T-cell (primary cell): ENCODE data around the gene ARHGEF16. TPM values are rescaled to one million over a fixed set of nuclear protein-coding genes. Genes with fewer than 3 reads are reported as not detected.

Source experiments
- ATAC-seq, 4 experiments: fragments of 200-7000 bp in 3 of 4; fragments of 150-1000 bp in 1 of 4; cut with Tn5 transposase; replicated peaks in 1 of 4; 1 replicate in 3 of 4; 2 replicates in 1 of 4; pipeline ENCODE4 v1.10.0; 2021; ENCODE audit warnings: moderate library complexity in 3 of 4, mild to moderate bottlenecking in 2 of 4, moderate number of reproducible peaks in 1 of 4
- CTCF ChIA-PET, 2 donors: fragments of 300-600 bp; sonication (Branson Sonifier 250); formaldehyde crosslinking; loops; one replicate each; lab custom pipeline; 2022; ENCODE audit warnings: antibody characterized with exemption in 2 of 2; lab: Charles Lee
- POLR2A ChIA-PET, 2 donors: fragments of 300-600 bp; sonication (Branson Sonifier 250); formaldehyde crosslinking; loops; one replicate each; lab custom pipeline; 2022; ENCODE audit warnings: antibody characterized with exemption in 2 of 2; lab: Charles Lee
- DNase-seq, 35 experiments: peaks; one replicate each; pipeline versions ENCODE4 v3.0.0 to v3.0.0-alpha.2; 2013 to 2023
- H3K27ac ChIP-seq: one replicate; pipeline ENCODE4 v1.5.1; 2013; ENCODE audit warnings: low read length
- H3K27me3 ChIP-seq, 2 experiments: replicated peaks in 1 of 2; 1 replicate in 1 of 2; 2 replicates in 1 of 2; pipeline versions ENCODE4 v1.6.1 to v1.7.0; 2013; ENCODE audit warnings: low read length in 1 of 2, mixed read lengths in 1 of 2; ENCODE audit not compliant: control insufficient read depth in 2 of 2, insufficient read depth in 2 of 2; ENCODE audit errors: extremely low read depth in 1 of 2
- H3K36me3 ChIP-seq, 2 donors: 1 replicate in 1 of 2; 2 replicates in 1 of 2; pipeline versions ENCODE4 v1.6.1 to v1.7.0; 2013; ENCODE audit warnings: low read length in 1 of 2; ENCODE audit not compliant: control insufficient read depth in 2 of 2, insufficient read depth in 1 of 2; ENCODE audit errors: extremely low read depth in 1 of 2
- H3K4me1 ChIP-seq, 2 experiments: 1 replicate in 1 of 2; 2 replicates in 1 of 2; pipeline versions ENCODE4 v1.6.1 to v1.7.0; 2013; ENCODE audit warnings: low read length in 2 of 2, mixed read lengths in 1 of 2; ENCODE audit not compliant: insufficient read depth in 2 of 2, control insufficient read depth in 1 of 2; ENCODE audit errors: extremely low read depth in 1 of 2
- H3K4me3 ChIP-seq, 2 donors: 1 replicate in 1 of 2; 2 replicates in 1 of 2; pipeline versions ENCODE4 v1.5.1 to v1.7.0; 2013; ENCODE audit warnings: mild to moderate bottlenecking in 2 of 2, low read length in 1 of 2, moderate library complexity in 1 of 2; ENCODE audit not compliant: control insufficient read depth in 1 of 2; ENCODE audit errors: extremely low read depth in 1 of 2
- H3K9me3 ChIP-seq: 2 replicates; pipeline ENCODE4 v1.7.0; 2013
- H3K27ac Mint-ChIP-seq, 2 donors: one replicate each; pipeline ENCODE4 v1.8.0; 2020 to 2021; ENCODE audit warnings: mild to moderate bottlenecking in 2 of 2, mixed read lengths in 2 of 2
- H3K27me3 Mint-ChIP-seq, 2 donors: one replicate each; pipeline ENCODE4 v1.8.0; 2021 to 2022; ENCODE audit warnings: mixed read lengths in 2 of 2
- H3K36me3 Mint-ChIP-seq: one replicate; pipeline ENCODE4 v1.8.0; 2021; ENCODE audit warnings: mixed read lengths
- H3K4me1 Mint-ChIP-seq, 3 donors: one replicate each; pipeline ENCODE4 v1.8.0; 2020 to 2022; ENCODE audit warnings: mixed read lengths in 3 of 3, mild to moderate bottlenecking in 1 of 3
- H3K4me3 Mint-ChIP-seq, 3 donors: one replicate each; pipeline ENCODE4 v1.8.0; 2020 to 2022; ENCODE audit warnings: mild to moderate bottlenecking in 3 of 3, mixed read lengths in 3 of 3, moderate library complexity in 3 of 3
- H3K9me3 Mint-ChIP-seq, 3 donors: one replicate each; pipeline ENCODE4 v1.8.0; 2020 to 2022; ENCODE audit warnings: mixed read lengths in 3 of 3
- WGBS: methylation state at CpG from one replicate; pipeline ENCODE4 v1.1.5; 2013; ENCODE audit warnings: missing lambda C conversion rate; ENCODE audit not compliant: insufficient coverage; 5-methylcytosine and 5-hydroxymethylcytosine counted together
- total RNA-seq, 35 experiments: library from RNA in 6 of 35; stranded (reverse) in 6 of 35; fragments of 120-200 nt in 1 of 35; gene quantifications; one replicate each; pipeline versions ENCODE4 v1.2.1 to v1.2.4 and lab custom pipeline; 2013 to 2026

ARHGEF16 gene
- total RNA-seq = under 1 TPM in 4 of 5 donors, not detected in 1; 0.22 to 0.44 (median 0.29) TPM
- 0.06 TPM for total RNA-seq (2013)
- total RNA-seq (lab: John Stamatoyannopoulos, UW) = 0 to 0.50 (median 0.16) reads per million in 29 experiments

DNA sequence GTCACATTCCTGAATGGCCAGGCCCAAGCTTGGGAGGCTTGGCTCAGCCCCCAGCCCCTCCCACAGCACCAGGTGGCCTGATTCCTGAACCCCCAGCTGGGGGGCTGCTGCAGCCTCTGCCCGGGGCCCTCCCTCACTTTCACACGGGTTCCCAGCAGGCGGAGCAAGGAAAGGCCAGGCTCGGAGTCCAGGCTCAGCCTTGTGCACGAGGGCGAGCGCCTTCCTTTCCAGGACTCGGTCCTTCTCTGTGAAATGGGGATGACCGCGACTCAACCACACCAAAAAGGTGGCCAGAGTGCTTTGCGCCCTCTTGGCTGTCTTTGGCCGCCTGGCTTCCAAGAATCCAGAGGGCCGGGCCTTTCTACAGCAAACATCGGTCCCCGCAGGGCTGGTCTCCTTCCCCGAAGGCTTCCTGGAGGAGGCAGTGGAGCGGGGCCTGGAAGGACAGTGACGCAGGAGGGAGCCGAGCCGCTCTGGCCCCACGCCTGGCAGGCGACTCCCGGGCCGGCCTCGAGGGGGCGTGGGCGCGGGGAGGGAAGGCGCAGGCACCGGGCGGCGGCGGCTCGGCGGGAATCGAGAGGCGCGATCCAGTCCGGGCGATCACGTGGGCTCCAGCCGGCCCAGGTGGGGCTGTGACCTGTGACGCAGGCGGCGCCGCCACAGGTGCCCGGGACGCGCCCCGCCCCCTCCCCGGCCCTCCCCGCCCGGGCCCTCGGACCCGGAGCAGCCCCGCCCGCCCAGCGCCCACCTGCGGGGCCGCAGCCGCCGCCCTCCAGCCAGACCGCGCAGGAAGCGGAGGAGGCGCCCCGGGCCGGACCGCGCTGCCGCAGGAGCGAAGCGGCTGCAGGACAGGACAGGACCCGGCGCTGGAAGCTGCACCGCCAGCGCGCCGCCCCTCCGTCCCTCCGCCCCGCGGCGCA, at the start of gene ARHGEF16:
Gene ARHGEF16 (plus strand): TSS at position 775 of the 920 bp plus-strand sequence. CDS start 8,420 bp downstream, outside the sequence.
- no peaks in the 10 kb centered on the region for H3K36me3 Mint-ChIP-seq
- Histone ChIP-seq H3K9me3 (no peaks in the 10 kb centered on the region), H3K4me3 (peak within 1 kb of the TSS; percentile 16 to 29), H3K4me1 (peaks cover 0 to 18% of the 10 kb centered on the region in 2 experiments), H3K27me3 (peaks cover 0 to 40% of the 10 kb centered on the region in 2 experiments), H3K36me3 (no peaks in the 10 kb centered on the region), H3K27ac (no peak within 1 kb of the TSS)
- 6% methylated on average over 75 of the region's 84 CpGs for whole genome bisulfite sequencing
- DNase-seq (peak in 16 of 35 experiments; percentile 5 to 53 (median 26)), ATAC-seq (peak; percentile 21 to 64 (median 56))
- no peak within 1 kb of the TSS for H3K27ac Mint-ChIP-seq
- POLR2A ChIA-PET = no interaction called here
- H3K27me3 Mint-ChIP-seq = peaks cover 9 to 14% of the 10 kb centered on the region in 2 donors
- no peaks in the 10 kb centered on the region for H3K9me3 Mint-ChIP-seq
- CTCF ChIA-PET = interaction anchor here (1.1 to 1.5 kb wide), 3 partner anchors 24 to 165 kb away, joined by 3 to 9 read pairs (median 3); no protein-coding TSS in a partner anchor
- H3K4me1 Mint-ChIP-seq = peaks cover 2 to 5% (median 4%) of the 10 kb centered on the region in 3 donors
- peak within 1 kb of the TSS; percentile 58 to 73 (median 62) for H3K4me3 Mint-ChIP-seq

DNA sequence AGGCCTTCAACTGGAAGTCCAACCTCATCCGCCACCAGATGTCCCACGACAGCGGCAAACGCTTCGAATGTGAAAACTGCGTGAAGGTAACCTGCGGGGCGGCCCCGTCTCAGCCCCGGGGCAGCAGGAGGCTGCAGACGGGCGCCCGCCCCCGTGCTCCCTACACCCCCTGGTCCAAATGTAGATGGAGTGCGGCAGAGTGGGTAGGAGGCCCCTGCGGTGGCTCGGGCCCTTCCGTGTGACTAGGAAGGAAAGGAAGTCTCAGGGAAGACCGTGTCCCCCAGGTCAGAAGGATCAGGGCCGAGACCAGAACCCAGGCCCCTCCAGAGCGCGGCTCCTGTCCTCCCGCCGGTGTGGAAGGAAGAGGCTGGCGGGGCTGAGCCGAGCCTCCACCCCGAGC, 49.7 kb upstream of the ARHGEF16 start:
- H3K27me3 Mint-ChIP-seq = peaks cover 0 to 3% of the 10 kb centered on the region in 2 donors
- H3K4me3 Mint-ChIP-seq = no peak overlapping the region
- ATAC-seq = no peak
- H3K27ac Mint-ChIP-seq = no peak overlapping the region
- DNase-seq = no peak
- H3K27me3 ChIP-seq = peaks cover 0 to 15% of the 10 kb centered on the region in 2 experiments
- POLR2A ChIA-PET = no interaction called here
- no peaks in the 10 kb centered on the region for H3K36me3 Mint-ChIP-seq
- CTCF ChIA-PET = no interaction called here
- H3K9me3 ChIP-seq = no peaks in the 10 kb centered on the region
- no peaks in the 10 kb centered on the region for H3K4me1 ChIP-seq
- H3K27ac ChIP-seq = no peak overlapping the region
- 88% methylated on average over 17 of the region's 27 CpGs for WGBS
- H3K4me1 Mint-ChIP-seq = no peaks in the 10 kb centered on the region
- H3K4me3 ChIP-seq = no peak overlapping the region
- no peaks in the 10 kb centered on the region for H3K36me3 ChIP-seq
- no peaks in the 10 kb centered on the region for H3K9me3 Mint-ChIP-seq

DNA sequence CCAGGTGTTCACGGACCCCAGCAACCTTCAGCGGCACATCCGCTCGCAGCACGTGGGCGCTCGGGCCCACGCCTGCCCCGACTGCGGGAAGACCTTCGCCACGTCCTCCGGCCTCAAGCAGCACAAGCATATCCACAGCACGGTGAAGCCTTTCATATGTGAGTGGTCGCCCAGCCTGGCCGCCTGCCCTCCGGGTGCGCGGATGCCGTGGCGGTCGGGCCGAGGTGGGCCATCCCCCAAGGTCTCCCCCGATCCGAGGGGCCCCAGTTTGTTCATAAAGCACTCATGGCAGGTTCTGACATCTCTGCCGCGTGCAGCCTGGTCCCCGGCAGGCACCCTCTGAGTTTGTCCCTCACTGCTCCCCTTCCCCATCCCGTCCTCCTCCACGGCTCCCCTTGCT, 49.0 kb upstream of the ARHGEF16 start:
- Histone ChIP-seq H3K27me3 (peaks cover 0 to 13% of the 10 kb centered on the region in 2 experiments), H3K4me1 (no peaks in the 10 kb centered on the region), H3K36me3 (no peaks in the 10 kb centered on the region), H3K9me3 (no peaks in the 10 kb centered on the region), H3K27ac (no peak overlapping the region), H3K4me3 (no peak overlapping the region)
- H3K27ac Mint-ChIP-seq = no peak overlapping the region
- no peaks in the 10 kb centered on the region for H3K9me3 Mint-ChIP-seq
- ChIA-PET POLR2A (no interaction called here), CTCF (no interaction called here)
- ATAC-seq (no peak), DNase-seq (no peak)
- 93% methylated on average over 23 of the region's 30 CpGs for WGBS
- H3K4me1 Mint-ChIP-seq = no peaks in the 10 kb centered on the region
- no peak overlapping the region for H3K4me3 Mint-ChIP-seq
- peaks cover 0 to 3% of the 10 kb centered on the region in 2 donors for H3K27me3 Mint-ChIP-seq
- no peaks in the 10 kb centered on the region for H3K36me3 Mint-ChIP-seq

DNA sequence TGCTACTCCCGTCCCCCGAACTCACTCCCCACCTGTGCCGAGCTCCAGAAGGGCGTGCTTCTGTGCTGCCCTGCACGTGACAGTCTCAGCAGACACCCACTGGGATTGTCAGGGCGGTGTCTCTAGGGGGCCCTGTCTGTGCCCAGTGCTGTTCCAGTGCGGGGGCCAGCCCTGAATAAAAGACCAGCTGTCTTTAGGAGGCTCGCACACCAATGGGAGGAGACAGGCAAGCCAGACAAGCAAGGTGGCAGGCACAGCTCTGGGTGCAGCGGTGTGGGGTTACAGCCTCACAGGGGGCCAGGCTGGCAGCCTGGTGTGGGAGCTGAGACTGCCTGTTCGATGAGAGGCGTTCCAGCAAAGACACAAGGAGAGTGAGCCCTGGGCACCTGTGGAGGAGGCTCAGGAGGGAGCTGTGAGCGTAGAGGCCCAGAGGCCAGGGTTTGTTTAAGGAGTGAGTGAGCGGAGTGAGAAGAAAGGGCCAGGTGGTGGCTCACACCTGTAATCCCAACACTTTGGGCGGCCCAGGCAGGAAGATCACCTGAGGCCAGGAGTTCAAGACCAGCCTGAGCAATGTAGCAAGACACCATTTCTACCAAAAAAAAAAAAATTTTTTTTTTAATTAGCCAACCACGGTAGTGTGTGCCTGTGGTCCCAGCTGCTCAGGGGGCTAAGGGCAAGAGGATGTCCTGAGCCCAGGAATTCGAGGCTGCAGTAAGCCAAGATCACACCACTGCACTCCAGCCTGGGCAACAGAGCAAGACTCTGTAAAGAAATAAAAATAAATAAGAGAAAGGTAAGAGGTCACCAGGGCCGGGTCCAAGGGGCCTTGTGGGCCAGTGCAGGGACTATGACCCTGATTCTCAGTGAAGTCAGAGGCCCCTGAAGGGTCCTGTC, 48.2 kb upstream of the ARHGEF16 start:
- H3K9me3 ChIP-seq = no peaks in the 10 kb centered on the region
- POLR2A ChIA-PET = no interaction called here
- H3K27ac ChIP-seq = no peak overlapping the region
- Mint-ChIP-seq H3K27me3 (peaks cover 0 to 3% of the 10 kb centered on the region in 2 donors), H3K4me3 (no peak overlapping the region), H3K9me3 (no peaks in the 10 kb centered on the region), H3K36me3 (no peaks in the 10 kb centered on the region), H3K27ac (no peak overlapping the region), H3K4me1 (no peaks in the 10 kb centered on the region)
- WGBS = 83% methylated on average over 12 of the region's 17 CpGs
- H3K27me3 ChIP-seq = peaks cover 0 to 11% of the 10 kb centered on the region in 2 experiments
- CTCF ChIA-PET = no interaction called here
- ATAC-seq = no peak
- H3K4me3 ChIP-seq = no peak overlapping the region
- H3K4me1 ChIP-seq = no peaks in the 10 kb centered on the region
- no peak for DNase-seq
- no peaks in the 10 kb centered on the region for H3K36me3 ChIP-seq

DNA sequence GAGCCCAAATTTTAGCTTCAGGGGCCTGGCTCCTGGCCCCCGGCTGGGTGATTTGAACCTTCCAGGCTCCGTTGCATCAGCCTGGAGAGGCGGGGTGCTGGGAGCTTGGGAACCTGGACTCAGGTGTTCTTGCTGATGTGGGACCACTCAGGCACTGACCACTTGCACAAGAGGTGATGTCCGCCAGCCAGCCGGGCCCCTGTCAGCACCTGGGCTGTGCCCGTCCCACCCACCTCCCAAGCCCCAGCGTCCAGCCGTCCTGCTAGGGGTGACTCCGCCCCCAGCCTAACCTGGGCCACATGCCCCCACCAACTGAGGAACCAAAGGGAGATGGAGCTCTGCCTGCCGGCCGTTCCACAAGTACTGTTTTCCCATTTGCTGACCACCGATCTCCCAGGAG, 47.4 kb upstream of the ARHGEF16 start:
- peaks cover 0 to 3% of the 10 kb centered on the region in 2 donors for H3K27me3 Mint-ChIP-seq
- H3K9me3 ChIP-seq = no peaks in the 10 kb centered on the region
- no peaks in the 10 kb centered on the region for H3K4me1 ChIP-seq
- no peak for ATAC-seq
- no peaks in the 10 kb centered on the region for H3K36me3 Mint-ChIP-seq
- H3K4me3 Mint-ChIP-seq = no peak overlapping the region
- WGBS = 89% methylated on average over 12 of the region's 12 CpGs
- no peak overlapping the region for H3K4me3 ChIP-seq
- no peak for DNase-seq
- no peaks in the 10 kb centered on the region for H3K4me1 Mint-ChIP-seq
- H3K27me3 ChIP-seq = peaks cover 0 to 11% of the 10 kb centered on the region in 2 experiments
- H3K27ac ChIP-seq = no peak overlapping the region
- H3K36me3 ChIP-seq = no peaks in the 10 kb centered on the region
- H3K9me3 Mint-ChIP-seq = no peaks in the 10 kb centered on the region
- ChIA-PET CTCF (no interaction called here), POLR2A (no interaction called here)
- H3K27ac Mint-ChIP-seq = no peak overlapping the region

DNA sequence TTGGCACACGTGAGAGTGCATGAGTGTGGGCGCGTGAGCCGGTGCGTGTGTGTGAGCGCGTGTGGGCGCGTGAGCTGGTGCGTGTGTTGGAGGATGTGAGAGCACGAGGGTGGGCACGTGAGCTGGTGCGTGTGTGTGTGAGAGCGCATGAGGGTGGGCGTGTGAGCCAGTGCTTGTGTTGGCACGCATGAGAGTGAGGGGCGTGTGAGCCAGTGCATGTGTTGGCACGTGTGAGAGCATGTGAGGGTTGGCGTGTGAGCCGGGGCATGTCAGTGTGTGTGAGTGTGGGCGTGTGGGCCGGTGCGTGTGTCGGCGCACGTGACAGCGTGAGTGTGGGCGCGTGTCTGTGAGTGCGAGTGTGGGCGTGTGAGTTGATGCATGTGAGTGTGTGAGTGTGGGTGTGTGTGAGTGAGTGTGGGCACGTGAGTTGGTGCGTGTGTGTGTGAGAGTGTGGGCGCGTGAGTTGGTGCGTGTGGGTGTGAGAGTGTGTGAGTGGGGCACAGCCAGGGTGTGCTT, 45.7 kb upstream of the ARHGEF16 start:
- ChIA-PET CTCF (no interaction called here), POLR2A (no interaction called here)
- Histone ChIP-seq H3K4me1 (no peaks in the 10 kb centered on the region), H3K27ac (no peak overlapping the region), H3K27me3 (peaks cover 0 to 9% of the 10 kb centered on the region in 2 experiments), H3K36me3 (no peaks in the 10 kb centered on the region), H3K4me3 (no peak overlapping the region), H3K9me3 (no peaks in the 10 kb centered on the region)
- Mint-ChIP-seq H3K4me1 (no peaks in the 10 kb centered on the region), H3K36me3 (no peaks in the 10 kb centered on the region), H3K4me3 (no peak overlapping the region), H3K27ac (no peak overlapping the region), H3K27me3 (peaks cover 0 to 3% of the 10 kb centered on the region in 2 donors), H3K9me3 (no peaks in the 10 kb centered on the region)
- ATAC-seq = no peak
- DNase-seq = no peak
- 92% methylated on average over 29 of the region's 36 CpGs for WGBS
